Glutamatergic neuron (in vitro differentiated cells): ENCODE results near the gene TANC2. TPM values are rescaled to one million over a fixed set of nuclear protein-coding genes. Genes with fewer than 3 reads are reported as not detected.

Source experiments
- DNase-seq: peaks from one replicate; pipeline ENCODE4 v3.0.0; 2022
- H3K27ac Mint-ChIP-seq: one replicate; pipeline ENCODE4 v1.8.0; 2020; ENCODE audit warnings: mild to moderate bottlenecking, mixed read lengths, inconsistent platforms; ENCODE audit not compliant: unreplicated experiment
- H3K27me3 Mint-ChIP-seq: one replicate; pipeline ENCODE4 v1.8.0; 2020; ENCODE audit warnings: mild to moderate bottlenecking, moderate library complexity, mixed read lengths, inconsistent platforms; ENCODE audit not compliant: unreplicated experiment
- H3K36me3 Mint-ChIP-seq: one replicate; pipeline ENCODE4 v1.8.0; 2020; ENCODE audit warnings: mild to moderate bottlenecking, mixed read lengths, inconsistent platforms; ENCODE audit not compliant: unreplicated experiment
- H3K4me1 Mint-ChIP-seq: one replicate; pipeline ENCODE4 v1.8.0; 2020; ENCODE audit warnings: mild to moderate bottlenecking, low read depth, mixed read lengths, inconsistent platforms; ENCODE audit not compliant: unreplicated experiment
- H3K4me3 Mint-ChIP-seq: one replicate; pipeline ENCODE4 v1.8.0; 2020; ENCODE audit warnings: mild to moderate bottlenecking, mixed read lengths, inconsistent platforms; ENCODE audit not compliant: unreplicated experiment
- H3K9me3 Mint-ChIP-seq: one replicate; pipeline ENCODE4 v1.8.0; 2020; ENCODE audit warnings: mild to moderate bottlenecking, moderate library complexity, mixed read lengths, inconsistent platforms; ENCODE audit not compliant: unreplicated experiment
- total RNA-seq: library from RNA; stranded (reverse); fragmentation: NEBNext Ultra II Directional; extraction: Animal tissue kit (Norgen Biotek cat#: 25700); gene quantifications from one replicate; pipeline ENCODE4 v1.2.1, GENCODE V29; 2021; ENCODE audit not compliant: unreplicated experiment
- TF ChIP-seq, protein P1 (sequence below): fragments of 200-600 bp; sonication (generic); IDR thresholded peaks from one replicate; pipeline ENCODE4 v1.5.0; 2021; ENCODE audit not compliant: partially characterized antibody, unreplicated experiment

TANC2 gene
- total RNA-seq, 1 donor from 2014 or later, result 136 TPM

DNA sequence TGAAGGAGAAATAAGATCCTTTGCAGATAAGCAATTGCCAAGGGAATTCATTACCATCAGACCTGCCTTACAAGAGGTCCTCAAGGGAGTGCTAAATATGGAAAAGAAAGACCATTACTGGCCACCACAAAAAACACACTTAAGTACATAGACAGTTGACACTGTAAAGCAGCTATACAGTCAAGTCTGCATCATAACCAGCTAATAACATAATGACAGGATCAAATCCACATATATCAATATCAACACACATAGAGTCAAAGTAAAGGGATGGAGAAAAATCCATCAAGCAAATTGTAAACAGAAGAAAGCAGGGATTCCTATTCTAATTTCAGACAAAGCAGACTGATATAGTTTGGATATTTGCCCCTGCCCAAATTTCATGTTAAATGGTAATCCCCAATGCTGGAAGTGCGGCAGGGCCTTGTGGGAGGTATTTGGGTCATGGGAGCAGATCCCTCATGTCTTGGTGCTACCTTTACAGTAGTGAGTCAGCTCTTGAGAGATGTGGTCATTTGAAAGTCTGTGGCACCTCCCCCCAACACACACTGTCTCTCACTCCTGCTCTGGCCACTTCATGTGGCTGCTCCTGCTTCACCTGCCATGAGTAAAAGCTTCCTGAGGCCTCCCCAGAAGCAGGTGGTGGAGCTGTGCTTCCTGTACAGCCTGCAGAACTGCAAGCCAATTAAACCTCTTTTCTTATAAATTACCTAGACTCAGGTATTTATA lies 32.8 kb downstream of the TANC2 start:
- Mint-ChIP-seq H3K27ac (peak overlapping the region; percentile 48), H3K4me1 (peaks cover 20% of the 10 kb centered on the region), H3K4me3 (peak overlapping the region; percentile 63), H3K9me3 (no peaks in the 10 kb centered on the region), H3K36me3 (no peaks in the 10 kb centered on the region), H3K27me3 (no peaks in the 10 kb centered on the region)
- TF ChIP-seq, protein P1, sequence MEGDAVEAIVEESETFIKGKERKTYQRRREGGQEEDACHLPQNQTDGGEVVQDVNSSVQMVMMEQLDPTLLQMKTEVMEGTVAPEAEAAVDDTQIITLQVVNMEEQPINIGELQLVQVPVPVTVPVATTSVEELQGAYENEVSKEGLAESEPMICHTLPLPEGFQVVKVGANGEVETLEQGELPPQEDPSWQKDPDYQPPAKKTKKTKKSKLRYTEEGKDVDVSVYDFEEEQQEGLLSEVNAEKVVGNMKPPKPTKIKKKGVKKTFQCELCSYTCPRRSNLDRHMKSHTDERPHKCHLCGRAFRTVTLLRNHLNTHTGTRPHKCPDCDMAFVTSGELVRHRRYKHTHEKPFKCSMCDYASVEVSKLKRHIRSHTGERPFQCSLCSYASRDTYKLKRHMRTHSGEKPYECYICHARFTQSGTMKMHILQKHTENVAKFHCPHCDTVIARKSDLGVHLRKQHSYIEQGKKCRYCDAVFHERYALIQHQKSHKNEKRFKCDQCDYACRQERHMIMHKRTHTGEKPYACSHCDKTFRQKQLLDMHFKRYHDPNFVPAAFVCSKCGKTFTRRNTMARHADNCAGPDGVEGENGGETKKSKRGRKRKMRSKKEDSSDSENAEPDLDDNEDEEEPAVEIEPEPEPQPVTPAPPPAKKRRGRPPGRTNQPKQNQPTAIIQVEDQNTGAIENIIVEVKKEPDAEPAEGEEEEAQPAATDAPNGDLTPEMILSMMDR, result no peak
- no peak for DNase-seq

DNA sequence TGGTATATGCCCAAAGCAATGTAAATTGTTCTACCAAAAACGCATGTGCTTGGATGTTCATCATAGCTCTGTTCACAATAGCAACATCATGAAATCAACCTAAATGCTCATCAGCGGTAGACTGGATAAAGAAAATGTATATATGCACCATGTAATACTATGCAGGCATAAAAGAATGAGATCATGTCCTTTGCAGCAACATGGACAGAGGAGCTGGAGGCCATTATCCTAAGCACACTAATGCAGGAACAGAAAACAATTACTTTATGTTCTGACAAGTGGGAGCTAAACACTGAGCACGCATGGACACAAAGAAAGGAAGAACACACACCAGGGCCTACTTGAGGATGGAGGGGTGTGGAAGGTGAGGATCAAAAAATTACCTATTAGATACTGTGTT lies 33.7 kb downstream of the TANC2 start:
- TF ChIP-seq, protein P1, result no peak
- DNase-seq, result no peak
- Mint-ChIP-seq H3K4me3 (no peak overlapping the region), H3K27me3 (no peaks in the 10 kb centered on the region), H3K9me3 (no peaks in the 10 kb centered on the region), H3K36me3 (no peaks in the 10 kb centered on the region), H3K4me1 (peaks cover 20% of the 10 kb centered on the region), H3K27ac (peak overlapping the region; percentile 30)

- Mint-ChIP-seq H3K27ac (no peak overlapping the region), H3K27me3 (no peaks in the 10 kb centered on the region), H3K4me3 (no peak overlapping the region), H3K36me3 (no peaks in the 10 kb centered on the region), H3K9me3 (no peaks in the 10 kb centered on the region), H3K4me1 (peaks cover 20% of the 10 kb centered on the region)
- no peak for DNase-seq
- TF ChIP-seq, protein P1, result no peak
Observed at GRCh38 chr17:63001689-63002394, 35.8 kb downstream of the TANC2 start.

GRCh38 chr17:63002625-63003024 lies 36.6 kb downstream of the TANC2 start:
- TF ChIP-seq, protein P1, result no peak
- no peaks in the 10 kb centered on the region for H3K36me3 Mint-ChIP-seq

GRCh38 chr17:63015824-63016223 lies 49.8 kb downstream of the TANC2 start:
- H3K27ac Mint-ChIP-seq, result no peak overlapping the region
- H3K36me3 Mint-ChIP-seq, result peaks cover 10% of the 10 kb centered on the region
- no peak overlapping the region for H3K4me3 Mint-ChIP-seq
- DNase-seq, result no peak
- H3K4me1 Mint-ChIP-seq, result no peaks in the 10 kb centered on the region
- peaks cover 2% of the 10 kb centered on the region for H3K9me3 Mint-ChIP-seq
- TF ChIP-seq, protein P1, result no peak
- peaks cover 2% of the 10 kb centered on the region for H3K27me3 Mint-ChIP-seq

More at GRCh38 chr17:63002625-63003024, 36.6 kb downstream of the TANC2 start:
- no peak for DNase-seq
- no peak overlapping the region for H3K27ac Mint-ChIP-seq
- H3K4me1 Mint-ChIP-seq, result peaks cover 20% of the 10 kb centered on the region
- H3K4me3 Mint-ChIP-seq, result no peak overlapping the region
- no peaks in the 10 kb centered on the region for H3K27me3 Mint-ChIP-seq
- no peaks in the 10 kb centered on the region for H3K9me3 Mint-ChIP-seq
